Hematopoietic multipotent progenitor cell treated with erythropoietin and hydrocortisone succinate and interleukin-3 and kit ligand, for 17 days (in vitro differentiated cells): ENCODE data around the gene FNDC11.
"Not testable (repeated sequence)": the region's sequence is repeated elsewhere in the genome, so short reads cannot be mapped to it uniquely, and the experiment has no call there.

Source experiments
- DNase-seq: peaks from one replicate; pipeline ENCODE4 v3.0.0-alpha.2; 2015; ENCODE audit warnings: low spot score

FNDC11 gene

GRCh38 chr20:63599396-63600050, 45.6 kb downstream of the FNDC11 start:
- DNase-seq = no peak

- DNase-seq = not testable (repeated sequence)
Measured at GRCh38 chr20:63601679-63602078, 47.7 kb downstream of the FNDC11 start.

GRCh38 chr20:63602321-63602720, 48.4 kb downstream of the FNDC11 start:
- no peak for DNase-seq
